GM19397 (cell line): ENCODE results near the gene VAV2.
"Not testable (repeated sequence)": the region's sequence is repeated elsewhere in the genome, so short reads cannot be mapped to it uniquely, and the experiment has no call there.

Experiments
- ATAC-seq: cut with Tn5 transposase; IDR thresholded peaks from one replicate; pipeline ENCODE4 v1.9.1; 2021; ENCODE audit warnings: mild to moderate bottlenecking, moderate library complexity; ENCODE audit not compliant: unreplicated experiment

The VAV2 gene

GRCh38 chr9:133778336-133779013 is 213.6 kb downstream of the VAV2 start:
- ATAC-seq, result no peak

GRCh38 chr9:133777871-133778270 is 214.3 kb downstream of the VAV2 start:
- no peak for ATAC-seq

- ATAC-seq, result no peak
Measured at GRCh38 chr9:133777068-133777791, 214.9 kb downstream of the VAV2 start.

- ATAC-seq, result no peak
Measured at GRCh38 chr9:133775951-133776905, 215.9 kb downstream of the VAV2 start.

- ATAC-seq, result no peak
Measured at GRCh38 chr9:133775291-133775690, 216.8 kb downstream of the VAV2 start.

- no peak for ATAC-seq
Measured at GRCh38 chr9:133774799-133775198, 217.3 kb downstream of the VAV2 start.

- ATAC-seq, result no peak
Measured at GRCh38 chr9:133773889-133774655, 218.1 kb downstream of the VAV2 start.

GRCh38 chr9:133772581-133772980 is 219.5 kb downstream of the VAV2 start:
- no peak for ATAC-seq

GRCh38 chr9:133771486-133772482 is 220.3 kb downstream of the VAV2 start:
- no peak for ATAC-seq

GRCh38 chr9:133770076-133770777 is 221.9 kb downstream of the VAV2 start:
- ATAC-seq, result no peak

GRCh38 chr9:133769511-133770075 is 222.5 kb downstream of the VAV2 start:
- no peak for ATAC-seq

- ATAC-seq, result no peak
Measured at GRCh38 chr9:133768859-133769510, 223.1 kb downstream of the VAV2 start.

GRCh38 chr9:133768371-133768858 is 223.7 kb downstream of the VAV2 start:
- no peak for ATAC-seq

GRCh38 chr9:133767625-133768024 is 224.5 kb downstream of the VAV2 start:
- ATAC-seq, result no peak

GRCh38 chr9:133767008-133767407 is 225.1 kb downstream of the VAV2 start:
- ATAC-seq, result no peak

GRCh38 chr9:133766234-133766633 is 225.9 kb downstream of the VAV2 start:
- not testable (repeated sequence) for ATAC-seq

- ATAC-seq, result no peak
Measured at GRCh38 chr9:133763272-133764183, 228.6 kb downstream of the VAV2 start.
